Activated naive CD4-positive, alpha-beta T cell treated with anti-CD3 and anti-CD28 coated beads for 36 hours (primary cell): ENCODE results near the gene MPP2. TPM values are rescaled to one million over a fixed set of nuclear protein-coding genes. Genes with fewer than 3 reads are reported as not detected.
"Not testable (repeated sequence)": the region's sequence is repeated elsewhere in the genome, so short reads cannot be mapped to it uniquely, and the experiment has no call there.

Experiments
- CTCF ChIA-PET: fragments of 350-600 bp; sonication (Branson Sonifier 250); formaldehyde crosslinking; loops from one replicate; lab custom pipeline; 2021; ENCODE audit warnings: antibody characterized with exemption; lab: Charles Lee
- DNase-seq: peaks from one replicate; pipeline ENCODE4 v3.0.0-alpha.2; 2020
- H3K27ac Mint-ChIP-seq: one replicate; pipeline ENCODE4 v1.8.0; 2021; ENCODE audit warnings: mild to moderate bottlenecking, mixed read lengths
- H3K27me3 Mint-ChIP-seq: one replicate; pipeline ENCODE4 v1.8.0; 2021; ENCODE audit warnings: low read depth, mixed read lengths
- H3K36me3 Mint-ChIP-seq: one replicate; pipeline ENCODE4 v1.8.0; 2021; ENCODE audit warnings: low read depth, mixed read lengths
- H3K4me1 Mint-ChIP-seq: one replicate; pipeline ENCODE4 v1.8.0; 2021; ENCODE audit warnings: low read depth, mixed read lengths
- H3K4me3 Mint-ChIP-seq: one replicate; pipeline ENCODE4 v1.8.0; 2021; ENCODE audit warnings: mild to moderate bottlenecking, moderate library complexity, mixed read lengths
- H3K9me3 Mint-ChIP-seq: one replicate; pipeline ENCODE4 v1.8.0; 2021; ENCODE audit warnings: mixed read lengths
- intact Hi-C: fragments of 100-400 bp; cut with micrococcal nuclease; formaldehyde crosslinking; loops from one replicate; pipeline ENCODE4 v1.15.1; 2023
- total RNA-seq, 2 experiments: library from RNA; stranded (reverse); gene quantifications; one replicate each; pipeline ENCODE4 v1.2.3, GENCODE V29; 2021

MPP2 gene
- total RNA-seq, 2 experiments from 2014 or later: 2.3 to 2.5 TPM

GRCh38 chr17:43927929-43928328, 20.6 kb upstream of the MPP2 start:
- H3K27me3 Mint-ChIP-seq, H3K36me3 Mint-ChIP-seq, H3K9me3 Mint-ChIP-seq, intact Hi-C loops: not testable (repeated sequence)
- peak; percentile 51 for DNase-seq
- peak overlapping the region; percentile 71 for H3K4me3 Mint-ChIP-seq
- CTCF ChIA-PET: interaction anchor here (0.8 to 1.5 kb wide), 4 partner anchors 9 to 48 kb away, joined by 3 to 13 read pairs (median 4); no protein-coding TSS in a partner anchor
- H3K4me1 Mint-ChIP-seq: peaks cover 23% of the 10 kb centered on the region
- peak overlapping the region; percentile 42 for H3K27ac Mint-ChIP-seq

DNA sequence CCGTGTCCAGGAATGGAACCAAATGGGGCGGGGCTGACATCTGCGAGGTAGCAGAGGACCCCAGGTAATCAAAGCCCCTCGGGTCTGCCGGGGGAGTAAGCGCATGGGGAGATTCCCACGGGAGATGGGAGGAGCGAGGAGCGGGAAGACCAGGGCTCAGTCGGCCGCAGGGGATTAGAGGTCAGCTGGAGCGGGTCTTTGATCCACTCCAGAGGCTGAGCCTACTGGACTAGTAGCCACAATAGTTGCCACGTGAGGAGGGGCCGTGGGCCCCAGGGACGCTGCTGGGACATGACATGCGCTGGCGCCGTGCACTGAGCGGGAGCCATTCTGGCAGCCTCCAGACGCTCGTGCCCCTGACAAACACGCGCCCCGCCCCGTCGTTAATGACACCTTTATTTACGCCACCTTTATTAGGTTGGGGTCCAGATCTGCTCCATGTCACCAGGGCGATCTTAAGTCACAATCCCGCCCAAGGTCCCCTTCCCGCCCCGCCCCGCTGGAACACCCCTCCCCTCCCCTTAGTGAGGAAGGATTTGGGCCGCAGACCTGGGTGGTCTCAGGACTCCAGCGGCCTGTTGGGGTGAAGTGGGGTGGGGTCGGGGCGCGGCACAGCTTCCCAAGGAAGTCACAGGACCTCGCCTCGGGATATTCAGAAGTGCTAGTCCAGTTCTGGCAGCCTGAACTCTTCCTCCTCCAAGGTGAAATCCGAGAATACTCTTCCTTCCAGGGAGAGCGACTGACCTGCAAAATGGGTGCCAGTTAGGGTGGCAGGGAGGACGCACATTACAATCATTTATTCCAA, 19.9 kb upstream of the MPP2 start:
- CTCF ChIA-PET: interaction anchor here (1.1 to 4.0 kb wide), 4 partner anchors 10 to 47 kb away, joined by 3 to 20 read pairs (median 10); no protein-coding TSS in a partner anchor
- peak overlapping the region; percentile 71 for H3K4me3 Mint-ChIP-seq
- H3K27ac Mint-ChIP-seq: peak overlapping the region; percentile 10
- no peaks in the 10 kb centered on the region for H3K36me3 Mint-ChIP-seq
- intact Hi-C loops: no loop called here
- DNase-seq: peak; percentile 44
- peaks cover 23% of the 10 kb centered on the region for H3K4me1 Mint-ChIP-seq
- no peaks in the 10 kb centered on the region for H3K27me3 Mint-ChIP-seq
- H3K9me3 Mint-ChIP-seq: no peaks in the 10 kb centered on the region

DNA sequence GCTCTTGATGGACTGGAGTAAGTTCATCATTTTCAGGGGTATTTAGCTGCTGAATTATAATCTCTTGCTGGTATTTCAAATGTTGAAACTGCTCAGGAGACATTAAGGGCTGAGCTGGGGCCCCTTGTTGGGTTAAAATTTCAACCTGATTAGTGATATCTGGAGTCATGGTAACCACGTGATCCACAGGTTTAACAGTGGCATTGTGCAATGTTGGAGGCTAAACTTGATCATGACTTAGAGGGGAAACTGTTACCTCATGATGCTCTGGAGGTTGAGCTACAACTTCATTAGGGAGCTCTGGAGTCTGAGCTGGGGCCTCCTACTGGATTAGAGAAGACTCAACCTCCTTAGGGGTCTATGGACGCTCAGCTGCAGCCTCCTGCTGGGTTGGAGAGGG, 17.2 kb upstream of the MPP2 start:
- H3K36me3 Mint-ChIP-seq: no peaks in the 10 kb centered on the region
- H3K4me1 Mint-ChIP-seq: peaks cover 23% of the 10 kb centered on the region
- no peaks in the 10 kb centered on the region for H3K27me3 Mint-ChIP-seq
- no peak overlapping the region for H3K4me3 Mint-ChIP-seq
- no peak for DNase-seq
- CTCF ChIA-PET: interaction anchor here (0.6 to 4.0 kb wide), 6 partner anchors 10 to 244 kb away, joined by 3 to 20 read pairs (median 10); no protein-coding TSS in a partner anchor
- no peak overlapping the region for H3K27ac Mint-ChIP-seq
- intact Hi-C loops: no loop called here
- no peaks in the 10 kb centered on the region for H3K9me3 Mint-ChIP-seq

GRCh38 chr17:43920500-43921095, 13.3 kb upstream of the MPP2 start:
- Mint-ChIP-seq H3K27ac (no peak overlapping the region), H3K27me3 (no peaks in the 10 kb centered on the region), H3K36me3 (no peaks in the 10 kb centered on the region), H3K9me3 (no peaks in the 10 kb centered on the region), H3K4me3 (no peak overlapping the region), H3K4me1 (peaks cover 15% of the 10 kb centered on the region)
- no peak for DNase-seq
- intact Hi-C loops: no loop called here
- CTCF ChIA-PET: interaction anchor here (1.7 kb wide), 1 partner anchor 11 kb away, joined by 7 read pairs; no protein-coding TSS in a partner anchor

DNA sequence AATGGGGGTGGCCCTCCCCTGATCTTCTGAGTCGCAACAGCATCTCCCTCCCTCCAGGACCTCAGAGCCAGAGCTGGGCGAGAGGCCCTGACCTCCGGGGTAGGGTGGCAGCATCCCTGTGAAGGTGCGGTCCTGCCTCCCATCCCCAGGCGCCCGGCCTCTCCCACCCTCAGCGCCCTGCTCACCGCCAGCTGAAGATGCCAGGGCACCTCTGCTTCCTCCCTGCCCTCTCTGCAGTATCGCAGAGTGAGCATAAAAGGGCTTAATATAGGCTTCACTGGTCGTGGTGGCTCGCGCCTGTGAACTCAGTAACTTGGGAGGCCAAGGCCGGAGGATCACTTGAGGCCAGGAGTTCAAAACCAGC, 10.7 kb upstream of the MPP2 start:
- Mint-ChIP-seq H3K27ac (no peak overlapping the region), H3K4me1 (peaks cover 13% of the 10 kb centered on the region)
- CTCF ChIA-PET: interaction anchor here (0.6 to 1.9 kb wide), 6 partner anchors 8 to 251 kb away, joined by 3 to 10 read pairs (median 4); no protein-coding TSS in a partner anchor

GRCh38 chr17:43917348-43918025, 10.2 kb upstream of the MPP2 start:
- DNase-seq: peak; percentile 73
- CTCF ChIA-PET: interaction anchor here (0.6 to 1.2 kb wide), 6 partner anchors 9 to 251 kb away, joined by 3 to 10 read pairs (median 4); no protein-coding TSS in a partner anchor
- Mint-ChIP-seq H3K4me3 (peak overlapping the region; percentile 65), H3K4me1 (peaks cover 13% of the 10 kb centered on the region), H3K27me3 (no peaks in the 10 kb centered on the region), H3K27ac (peak overlapping the region; percentile 9), H3K36me3 (no peaks in the 10 kb centered on the region), H3K9me3 (no peaks in the 10 kb centered on the region)
- intact Hi-C loops: loop anchor here (1.0 to 2.0 kb wide), 2 partner anchors 21 to 77 kb away; no protein-coding TSS in a partner anchor

More for the DNA sequence above, 10.7 kb upstream of the MPP2 start:
- Mint-ChIP-seq H3K4me3 (peak overlapping the region; percentile 65), H3K27me3 (no peaks in the 10 kb centered on the region), H3K36me3 (no peaks in the 10 kb centered on the region), H3K9me3 (no peaks in the 10 kb centered on the region)
- intact Hi-C loops: no loop called here
- no peak for DNase-seq

- Mint-ChIP-seq H3K27ac (no peak overlapping the region), H3K27me3 (no peaks in the 10 kb centered on the region), H3K4me1 (peaks cover 13% of the 10 kb centered on the region), H3K4me3 (peak overlapping the region; percentile 65), H3K36me3 (no peaks in the 10 kb centered on the region), H3K9me3 (no peaks in the 10 kb centered on the region)
- CTCF ChIA-PET: interaction anchor here (0.6 to 1.2 kb wide), 5 partner anchors 9 to 106 kb away, joined by 3 to 10 read pairs (median 4); no protein-coding TSS in a partner anchor
- intact Hi-C loops: loop anchor here (1.0 to 2.0 kb wide), 2 partner anchors 21 to 78 kb away; no protein-coding TSS in a partner anchor
- DNase-seq: no peak
Measured at GRCh38 chr17:43917016-43917347, 9.6 kb upstream of the MPP2 start.

DNA sequence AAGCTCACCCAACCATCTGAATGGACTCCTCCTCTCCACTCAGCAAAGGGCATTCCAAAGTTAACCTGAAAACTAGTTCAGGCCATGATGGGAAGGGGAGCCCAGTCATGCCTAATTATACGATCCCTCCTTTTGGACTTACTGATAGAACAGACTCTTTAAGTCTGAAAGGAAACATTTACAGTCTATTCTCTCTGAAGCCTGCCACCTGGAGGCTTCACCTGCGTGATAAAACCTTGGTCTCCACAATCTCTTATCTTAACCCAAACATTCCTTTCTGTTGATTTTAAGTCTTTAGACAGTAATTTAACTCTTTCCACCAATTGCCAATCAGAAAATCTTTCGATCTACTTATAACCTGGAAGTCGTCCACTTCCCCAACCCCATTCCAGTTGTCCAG, 9.0 kb upstream of the MPP2 start:
- Mint-ChIP-seq H3K36me3 (no peaks in the 10 kb centered on the region), H3K27ac (no peak overlapping the region), H3K9me3 (no peaks in the 10 kb centered on the region), H3K4me3 (no peak overlapping the region), H3K4me1 (peaks cover 13% of the 10 kb centered on the region), H3K27me3 (no peaks in the 10 kb centered on the region)
- intact Hi-C loops: loop anchor here (2.0 kb wide), 1 partner anchor 78 kb away; no protein-coding TSS in a partner anchor
- DNase-seq: no peak
- CTCF ChIA-PET: interaction anchor here (2.4 kb wide), 1 partner anchor 38 kb away, joined by 7 read pairs; no protein-coding TSS in a partner anchor

DNA sequence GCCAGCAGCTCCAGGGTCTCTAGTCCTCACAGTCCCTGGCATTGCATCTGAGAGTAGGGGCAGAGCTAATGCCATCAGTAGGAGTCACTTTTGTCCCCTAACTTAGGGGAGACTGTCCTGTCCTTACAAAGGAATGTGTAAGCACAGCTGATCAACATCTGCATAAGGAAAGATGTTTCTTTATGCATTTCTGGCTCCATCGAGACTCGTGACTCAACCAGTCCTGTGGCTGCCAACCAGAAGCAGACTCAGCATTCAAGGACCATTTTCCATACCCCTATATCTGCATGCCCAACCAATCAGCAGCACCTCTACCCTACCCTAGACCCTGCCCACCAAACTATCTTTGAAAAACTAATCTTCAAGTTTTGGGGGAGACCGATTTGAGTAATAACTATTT, 8.2 kb upstream of the MPP2 start:
- Mint-ChIP-seq H3K9me3 (no peaks in the 10 kb centered on the region), H3K27ac (no peak overlapping the region), H3K27me3 (no peaks in the 10 kb centered on the region), H3K4me1 (peaks cover 13% of the 10 kb centered on the region), H3K4me3 (no peak overlapping the region), H3K36me3 (no peaks in the 10 kb centered on the region)
- intact Hi-C loops: no loop called here
- CTCF ChIA-PET: interaction anchor here (0.6 to 2.4 kb wide), 2 partner anchors 21 to 37 kb away, joined by 3 to 7 read pairs; no protein-coding TSS in a partner anchor
- DNase-seq: no peak

DNA sequence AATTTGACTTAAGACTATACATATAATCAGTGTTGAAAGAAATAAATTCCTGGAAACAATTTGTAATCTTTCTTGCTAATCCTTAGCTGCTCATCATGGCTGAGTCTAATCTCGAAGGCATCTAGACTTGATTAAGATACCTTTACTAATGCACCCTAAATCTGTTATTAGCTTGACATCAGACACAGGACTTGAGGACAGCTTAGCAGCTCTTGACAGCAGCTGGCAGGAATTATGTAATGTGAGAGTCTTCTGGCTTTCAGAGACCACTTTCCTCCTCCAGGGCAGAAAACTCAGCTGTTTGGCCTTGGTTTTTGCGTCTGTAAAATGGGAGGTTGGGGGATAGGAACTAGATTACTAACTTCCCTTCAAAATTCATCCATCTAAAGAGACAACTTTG, 7.1 kb upstream of the MPP2 start:
- no peak overlapping the region for H3K4me3 Mint-ChIP-seq
- no peak for DNase-seq
- peaks cover 13% of the 10 kb centered on the region for H3K4me1 Mint-ChIP-seq
- intact Hi-C loops: no loop called here
- H3K27me3 Mint-ChIP-seq: no peaks in the 10 kb centered on the region
- H3K27ac Mint-ChIP-seq: no peak overlapping the region
- no peaks in the 10 kb centered on the region for H3K9me3 Mint-ChIP-seq
- CTCF ChIA-PET: interaction anchor here (0.8 to 2.4 kb wide), 9 partner anchors 11 to 80 kb away, joined by 3 to 9 read pairs (median 4); no protein-coding TSS in a partner anchor
- H3K36me3 Mint-ChIP-seq: no peaks in the 10 kb centered on the region

DNA sequence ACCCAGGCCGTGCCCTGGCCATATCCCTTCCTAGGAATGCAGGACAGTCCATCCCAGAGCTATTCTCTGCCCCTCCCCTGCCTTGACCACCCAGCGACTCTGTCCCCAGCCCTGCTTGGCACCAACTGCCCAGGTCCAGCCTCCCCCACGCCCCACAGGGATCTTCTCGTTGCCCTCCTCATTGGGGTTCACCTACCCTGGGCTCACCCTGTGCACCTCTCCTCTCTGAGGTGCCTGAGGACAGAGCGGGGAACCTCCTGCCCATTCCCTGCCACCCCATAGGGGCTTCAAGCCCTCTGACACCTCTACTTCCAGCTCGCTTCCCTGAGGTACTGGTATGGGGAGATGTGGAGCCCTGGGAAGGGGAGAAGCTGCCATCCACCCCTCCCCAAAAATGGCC, 6.2 kb upstream of the MPP2 start:
- no peaks in the 10 kb centered on the region for H3K9me3 Mint-ChIP-seq

More for the DNA sequence above, 6.2 kb upstream of the MPP2 start:
- Mint-ChIP-seq H3K4me3 (no peak overlapping the region), H3K27ac (no peak overlapping the region), H3K36me3 (no peaks in the 10 kb centered on the region), H3K27me3 (no peaks in the 10 kb centered on the region), H3K4me1 (peaks cover 13% of the 10 kb centered on the region)
- CTCF ChIA-PET: interaction anchor here (0.8 to 1.7 kb wide), 8 partner anchors 12 to 81 kb away, joined by 3 to 9 read pairs (median 4); no protein-coding TSS in a partner anchor
- intact Hi-C loops: no loop called here
- no peak for DNase-seq
